Measurements from ENCODE around the gene PGLYRP4. TPM values are rescaled to one million over a fixed set of nuclear protein-coding genes. Genes with fewer than 3 reads are reported as not detected.

Gene PGLYRP4
- total RNA-seq, 1 donor from 2014 or later = not detected

- DNase-seq (no peak), ATAC-seq (ENCODE audit: poor library complexity) (no peak)
- intact Hi-C loops (cut with DNase I) = no loop called here
Measured at GRCh38 chr1:153310526-153310925, 38.1 kb downstream of the PGLYRP4 start.

- ATAC-seq (ENCODE audit: poor library complexity) (no peak), DNase-seq (no peak)
Measured at GRCh38 chr1:153309441-153309840, 39.2 kb downstream of the PGLYRP4 start.

GRCh38 chr1:153308540-153308939 lies 40.1 kb downstream of the PGLYRP4 start:
- intact Hi-C loops (cut with DNase I) = no loop called here
- DNase-seq = no peak
- no peak for ATAC-seq (ENCODE audit: poor library complexity)

More at GRCh38 chr1:153309441-153309840, 39.2 kb downstream of the PGLYRP4 start:
- intact Hi-C loops (cut with DNase I) = no loop called here

- intact Hi-C loops (cut with DNase I) = no loop called here
- no peak for ATAC-seq (ENCODE audit: poor library complexity)
- no peak for DNase-seq
Measured at GRCh38 chr1:153307221-153307600, 41.4 kb downstream of the PGLYRP4 start.

- DNase-seq (no peak), ATAC-seq (ENCODE audit: poor library complexity) (no peak)
- intact Hi-C loops (cut with DNase I) = no loop called here
Measured at GRCh38 chr1:153306303-153307220, 42.1 kb downstream of the PGLYRP4 start.

GRCh38 chr1:153305682-153306081 lies 43.0 kb downstream of the PGLYRP4 start:
- DNase-seq (no peak), ATAC-seq (ENCODE audit: poor library complexity) (no peak)
- intact Hi-C loops (cut with DNase I) = no loop called here

- ATAC-seq (ENCODE audit: poor library complexity) (no peak), DNase-seq (no peak)
- intact Hi-C loops (cut with DNase I) = no loop called here
Measured at GRCh38 chr1:153302308-153302707, 46.3 kb downstream of the PGLYRP4 start.

- DNase-seq (no peak), ATAC-seq (ENCODE audit: poor library complexity) (no peak)
- intact Hi-C loops (cut with DNase I) = no loop called here
Measured at GRCh38 chr1:153293851-153294250, 54.8 kb downstream of the PGLYRP4 start.

- ATAC-seq (ENCODE audit: poor library complexity) (no peak), DNase-seq (no peak)
- intact Hi-C loops (cut with DNase I) = no loop called here
Measured at GRCh38 chr1:153293480-153293775, 55.2 kb downstream of the PGLYRP4 start.

GRCh38 chr1:153292740-153293479 lies 55.7 kb downstream of the PGLYRP4 start:
- intact Hi-C loops (cut with DNase I) = no loop called here
- DNase-seq (no peak), ATAC-seq (ENCODE audit: poor library complexity) (no peak)

GRCh38 chr1:153292185-153292584 lies 56.5 kb downstream of the PGLYRP4 start:
- no peak for ATAC-seq (ENCODE audit: poor library complexity)
- intact Hi-C loops (cut with DNase I) = no loop called here
- DNase-seq = no peak

GRCh38 chr1:153291514-153291913 lies 57.1 kb downstream of the PGLYRP4 start:
- no peak for DNase-seq
- no peak for ATAC-seq (ENCODE audit: poor library complexity)
- intact Hi-C loops (cut with DNase I) = no loop called here

GRCh38 chr1:153288634-153289275 lies 59.9 kb downstream of the PGLYRP4 start:
- intact Hi-C loops (cut with DNase I) = no loop called here
- DNase-seq (no peak), ATAC-seq (ENCODE audit: poor library complexity) (no peak)

Other genes with a start within 250 kb of the PGLYRP4 start
- not detected for gene SPRR2F, start 235.3 kb downstream of the PGLYRP4 start, total RNA-seq
- gene SPRR2G, start 198.0 kb downstream of the PGLYRP4 start, total RNA-seq = not detected
- not detected for gene LELP1, start 145.4 kb downstream of the PGLYRP4 start, total RNA-seq
- gene PRR9, start 131.3 kb downstream of the PGLYRP4 start, total RNA-seq = not detected
- not detected for gene LORICRIN, start 89.2 kb downstream of the PGLYRP4 start, total RNA-seq
- not detected for gene PGLYRP3, start 35.9 kb downstream of the PGLYRP4 start, total RNA-seq
- gene S100A9, start 9.0 kb upstream of the PGLYRP4 start, total RNA-seq = 111 TPM
- 2.4 TPM for gene S100A12, start 26.8 kb upstream of the PGLYRP4 start, total RNA-seq
- 42.5 TPM for gene S100A8, start 42.2 kb upstream of the PGLYRP4 start, total RNA-seq
- not detected for gene S100A7A, start 67.7 kb upstream of the PGLYRP4 start, total RNA-seq
- not detected for gene S100A7, start 111.8 kb upstream of the PGLYRP4 start, total RNA-seq
- 260 TPM for gene S100A6, start 187.2 kb upstream of the PGLYRP4 start, total RNA-seq
- gene S100A5, start 192.1 kb upstream of the PGLYRP4 start, total RNA-seq = not detected
- gene S100A4, start 197.0 kb upstream of the PGLYRP4 start, total RNA-seq = 130 TPM
- gene S100A3, start 200.4 kb upstream of the PGLYRP4 start, total RNA-seq = 0.70 TPM
- 2.3 TPM for gene S100A2, start 217.0 kb upstream of the PGLYRP4 start, total RNA-seq

Measured in Right ventricle myocardium superior (tissue), 1 donor.